ENCODE measurements around the gene A2M. TPM values are rescaled to one million over a fixed set of nuclear protein-coding genes. Genes with fewer than 3 reads are reported as not detected.

The A2M gene
- total and polyA plus RNA-seq, 2 of the 4 experiments (the other 2 are of a cell fraction), result 1.1 to 3.2 TPM

- Histone ChIP-seq H3K4me2 (ENCODE audit: low read depth, low read length) (no peak overlapping the region), H3K36me3 (ENCODE audit: control insufficient read depth, insufficient read depth, low read length) (no peaks in the 10 kb centered on the region), H2BK20ac (ENCODE audit: low read depth, low read length) (no peak overlapping the region), H3K4me3 (ENCODE audit: insufficient read depth, low read depth, low read length) (no peak overlapping the region), H3K14ac (replicated peaks; ENCODE audit: low read depth, low read length) (no peak overlapping the region), H4K20me1 (ENCODE audit: insufficient read depth, low read length) (no peaks in the 10 kb centered on the region), H2BK15ac (ENCODE audit: low read depth, low read length) (no peak overlapping the region), H3K9me1 (ENCODE audit: insufficient read depth, low read length) (no peaks in the 10 kb centered on the region; the same call in 1 of the 2 replicates), H3K27ac (ENCODE audit: insufficient read depth, low read length) (no peak overlapping the region), H3K4ac (ENCODE audit: low read depth, low read length) (no peak overlapping the region), H3K4me1 (ENCODE audit: control insufficient read depth, insufficient read depth, low read length) (peaks cover 7% of the 10 kb centered on the region; the same call in 1 of the 2 replicates), H3K79me1 (ENCODE audit: low read depth in 1 of 2, low read length in 2 of 2) (no peaks in the 10 kb centered on the region), H4K8ac (ENCODE audit: low read depth in 2 of 2, low read length in 2 of 2) (no peak overlapping the region), H3K9ac (ENCODE audit: low read depth, low read length) (no peak overlapping the region), H2AK9ac (replicated peaks; ENCODE audit: low read depth, low read length, poor library complexity) (no peak overlapping the region), H2BK120ac (ENCODE audit: low read depth, low read length) (no peak overlapping the region), H4K91ac (ENCODE audit: insufficient read depth, low read depth, low read length) (no peak overlapping the region), H3K27me3 (ENCODE audit: control insufficient read depth, insufficient read depth, low read length) (peaks cover 3% of the 10 kb centered on the region; the same call in 1 of the 2 replicates), H2AK5ac (ENCODE audit: low read depth, low read length) (no peak overlapping the region), H2AFZ (replicated peaks; ENCODE audit: low read length, poor library complexity) (no peak overlapping the region), H2BK5ac (ENCODE audit: low read depth, low read length, poor library complexity, severe bottlenecking) (no peak overlapping the region), H4K5ac (ENCODE audit: low read depth, low read length) (no peak overlapping the region), H3K18ac (ENCODE audit: low read depth, low read length) (no peak overlapping the region), H3K23ac (ENCODE audit: low read depth, low read length) (no peak overlapping the region), H3K56ac (ENCODE audit: extremely low read depth, insufficient read depth, low read length) (no peak overlapping the region), H3K9me3 (ENCODE audit: control insufficient read depth, insufficient read depth, low read length) (no peaks in the 10 kb centered on the region)
- TF ChIP-seq RCOR1 (IDR thresholded peaks at IDR 0.05; ENCODE audit: insufficient replicate concordance, low read length) (no peak), POLR2A (IDR thresholded peaks at IDR 0.05; ENCODE audit: low read depth, low read length) (no peak), MXI1 (IDR thresholded peaks at IDR 0.05; ENCODE audit: borderline replicate concordance, low read depth, low read length) (no peak), CTCF (conservative IDR thresholded peaks at IDR 0.05; ENCODE audit: low read depth, low read length) (no peak), FOS (IDR thresholded peaks at IDR 0.05; ENCODE audit: low read depth, low read length) (no peak), RFX5 (IDR thresholded peaks at IDR 0.05; ENCODE audit: low read depth, low read length) (no peak), ELK1 (IDR thresholded peaks at IDR 0.05; ENCODE audit: borderline replicate concordance, low read depth, low read length) (no peak), SMC3 (IDR thresholded peaks at IDR 0.05; ENCODE audit: low read depth, low read length) (no peak)
- intact Hi-C loops (cut with micrococcal nuclease), result no loop called here
- DNase-seq (no peak), ATAC-seq (ENCODE audit: low read depth) (no peak)
- CTCF ChIA-PET, result interaction anchor here (1.3 kb wide), 1 partner anchor 15 kb away, joined by 3 read pairs; no protein-coding TSS in a partner anchor
- POLR2A ChIA-PET (ENCODE audit: unreplicated experiment), result no interaction called here
- dilution Hi-C loops (cut with HindIII; ENCODE audit: low sequenced_read_pairs, unreplicated experiment), result no loop called here
- BruUV-seq (replicated peaks), result no TSS peak
- in situ Hi-C loops (cut with MboI; ENCODE audit: low sequenced_read_pairs), result no loop called here
- WGBS, 2 experiments (ENCODE audit: extremely low coverage in 2 of 2, insufficient read length in 1 of 2), result no CpG with 5 or more reads among the region's 10 CpGs
Observed at GRCh38 chr12:9120487-9121184, 4.9 kb upstream of the A2M start.
